Heart left ventricle (tissue), 16 donors: ENCODE data around the gene EMILIN2. TPM values are rescaled to one million over a fixed set of nuclear protein-coding genes. Genes with fewer than 3 reads are reported as not detected.
"Not testable (repeated sequence)": the region's sequence is repeated elsewhere in the genome, so short reads cannot be mapped to it uniquely, and the experiment has no call there.

Experiments
- ATAC-seq, 4 donors: fragments of 200-7000 bp; cut with Tn5 transposase; one replicate each; pipeline ENCODE4 v1.9.1; 2020 to 2022; ENCODE audit warnings: moderate library complexity in 4 of 4, mild to moderate bottlenecking in 3 of 4, moderate number of reproducible peaks in 1 of 4
- DNase-seq, 5 donors: peaks; one replicate each; pipeline ENCODE4 v3.0.0-alpha.2; 2020
- H3K27ac ChIP-seq, 12 donors: fragments of 200-600 bp; sonication (generic) in 4 of 12; one replicate each; pipeline versions ENCODE4 v1.5.0 to v1.8.0; 2016 to 2022; ENCODE audit warnings: mild to moderate bottlenecking in 2 of 12
- H3K27me3 ChIP-seq, 9 donors: fragments of 200-600 bp; sonication (generic) in 2 of 9; one replicate each; pipeline versions ENCODE4 v1.5.1 to v1.8.0; 2016 to 2022; ENCODE audit warnings: mild to moderate bottlenecking in 3 of 9
- H3K36me3 ChIP-seq, 9 donors: fragments of 200-600 bp; sonication (generic) in 2 of 9; one replicate each; pipeline versions ENCODE4 v1.5.0 to v1.8.0; 2018 to 2022; ENCODE audit warnings: mild to moderate bottlenecking in 2 of 9
- H3K4me1 ChIP-seq, 12 donors: fragments of 200-600 bp; sonication (generic) in 4 of 12; one replicate each; pipeline versions ENCODE4 v1.5.0 to v1.8.0; 2016 to 2022; ENCODE audit warnings: mild to moderate bottlenecking in 3 of 12
- H3K4me3 ChIP-seq, 12 donors: fragments of 200-600 bp; sonication (generic) in 4 of 12; one replicate each; pipeline versions ENCODE4 v1.5.0 to v1.8.0; 2017 to 2022; ENCODE audit warnings: mild to moderate bottlenecking in 9 of 12, moderate library complexity in 4 of 12
- H3K9me3 ChIP-seq, 12 donors: fragments of 200-600 bp; sonication (generic) in 4 of 12; one replicate each; pipeline versions ENCODE4 v1.5.0 to v1.8.0; 2016 to 2022; ENCODE audit warnings: mild to moderate bottlenecking in 1 of 12
- POLR2A ChIP-seq, 2 donors: fragments of 450-650 bp; IDR thresholded peaks; one replicate each; pipeline ENCODE4 v1.6.1; 2017; ENCODE audit warnings: antibody characterized with exemption in 2 of 2, mild to moderate bottlenecking in 2 of 2, moderate library complexity in 2 of 2
- whole genome bisulfite sequencing, 4 donors: extraction: QIAGEN DNeasy Blood & Tissue Kit in 2 of 4; methylation state at CpG; one replicate each; pipeline versions ENCODE4 v1.1.5 to v1.1.7; 2013 to 2018; 5-methylcytosine and 5-hydroxymethylcytosine counted together
- intact Hi-C, 10 donors: fragments of 100-400 bp; cut with DNase I; formaldehyde crosslinking; loops; one replicate each; pipeline versions ENCODE4 v1.11.1 to v1.14.2; 2022
- polyA plus RNA-seq, 2 donors: library from polyadenylated mRNA; stranded (reverse); fragments of 200-250 nt; gene quantifications; one replicate each; pipeline ENCODE4 v1.2.3, GENCODE V29; 2013
- total RNA-seq, 9 donors: library from RNA; depleted of rRNA in 2 of 9; stranded (reverse); fragments of >200 nt in 2 of 9; fragmentation: NEBNext Ultra II Directional in 3 of 9; extraction: Animal tissue kit (Norgen Biotek cat#: 25700) in 3 of 9; gene quantifications; one replicate each; pipeline versions ENCODE4 v1.1.0 to v1.2.4, GENCODE V29; 2016 to 2023
- TF ChIP-seq, protein P1 (sequence below), 12 donors: fragments of 200-600 bp; sonication (generic) in 4 of 12; IDR thresholded peaks; one replicate each; pipeline versions ENCODE4 v1.5.0 to v1.8.0; 2018 to 2022; ENCODE audit warnings: antibody characterized with exemption in 12 of 12, mild to moderate bottlenecking in 5 of 12
- donor health status: ischemic (EF 13 %, LVEDD 7.1; RV severe dilation, severe dysfunction).
- donor health status: healthy with polysubstance abuse.
- donor health status: DM: no; HTN: yes; CAD: no.
- donor health status: DM: no; HTN: no; CAD: no.
- donor health status: ischemic (EF 25% LVEDD 6.9; RV normal size, moderate dysfunction).
- donor health status: ischemic (EF 25% LVEDD 5.7; RV mildly dilated, moderate dysfunction).
- donor health status: healthy.
- donor health status: DM: yes; HTN: yes; CAD: no.
- donor health status: ischemic (EF 35%, LVEDD 5.7; RV mildly dilated, moderate dysfunction).
- donor health status: nonischemic (EF 11% LVEDD 7.7; RV severe dilation, severe dysfunction).
- donor health status: DM: yes; HTN: yes; CAD: no.
- donor health status: PGD.
- donor health status: ischemic (EF 29% LVEDD 5.4; RV normal size, mild dysfunction).
- donor health status: nonischemic (EF 23%, LVEDD 6.1; RV moderate dilation, normal function).

EMILIN2 gene
- total and polyA plus RNA-seq, 11 donors: 14.4 to 71.3 (median 22.6) TPM

GRCh38 chr18:2827061-2827460 is 19.7 kb upstream of the EMILIN2 start:
- WGBS, 4 donors: 85 to 92% (median 86%) methylated on average over 5 of the region's 5 CpGs
- no peak for TF ChIP-seq POLR2A (IDR thresholded peaks at IDR 0.05)
- TF ChIP-seq, protein P1, sequence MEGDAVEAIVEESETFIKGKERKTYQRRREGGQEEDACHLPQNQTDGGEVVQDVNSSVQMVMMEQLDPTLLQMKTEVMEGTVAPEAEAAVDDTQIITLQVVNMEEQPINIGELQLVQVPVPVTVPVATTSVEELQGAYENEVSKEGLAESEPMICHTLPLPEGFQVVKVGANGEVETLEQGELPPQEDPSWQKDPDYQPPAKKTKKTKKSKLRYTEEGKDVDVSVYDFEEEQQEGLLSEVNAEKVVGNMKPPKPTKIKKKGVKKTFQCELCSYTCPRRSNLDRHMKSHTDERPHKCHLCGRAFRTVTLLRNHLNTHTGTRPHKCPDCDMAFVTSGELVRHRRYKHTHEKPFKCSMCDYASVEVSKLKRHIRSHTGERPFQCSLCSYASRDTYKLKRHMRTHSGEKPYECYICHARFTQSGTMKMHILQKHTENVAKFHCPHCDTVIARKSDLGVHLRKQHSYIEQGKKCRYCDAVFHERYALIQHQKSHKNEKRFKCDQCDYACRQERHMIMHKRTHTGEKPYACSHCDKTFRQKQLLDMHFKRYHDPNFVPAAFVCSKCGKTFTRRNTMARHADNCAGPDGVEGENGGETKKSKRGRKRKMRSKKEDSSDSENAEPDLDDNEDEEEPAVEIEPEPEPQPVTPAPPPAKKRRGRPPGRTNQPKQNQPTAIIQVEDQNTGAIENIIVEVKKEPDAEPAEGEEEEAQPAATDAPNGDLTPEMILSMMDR (IDR thresholded peaks at IDR 0.05): no peak
- ATAC-seq: no peak
- peaks cover 0 to 6% (median 0%) of the 10 kb centered on the region in 12 donors for H3K9me3 ChIP-seq
- H3K4me1 ChIP-seq: peaks cover 0 to 8% (median 3%) of the 10 kb centered on the region in 12 donors
- no peaks in the 10 kb centered on the region for H3K27me3 ChIP-seq
- peak overlapping the region in 1 of 12 donors; percentile 21 for H3K27ac ChIP-seq
- no peak overlapping the region for H3K4me3 ChIP-seq
- no peak for DNase-seq
- intact Hi-C loops: no loop called here
- no peaks in the 10 kb centered on the region for H3K36me3 ChIP-seq

DNA sequence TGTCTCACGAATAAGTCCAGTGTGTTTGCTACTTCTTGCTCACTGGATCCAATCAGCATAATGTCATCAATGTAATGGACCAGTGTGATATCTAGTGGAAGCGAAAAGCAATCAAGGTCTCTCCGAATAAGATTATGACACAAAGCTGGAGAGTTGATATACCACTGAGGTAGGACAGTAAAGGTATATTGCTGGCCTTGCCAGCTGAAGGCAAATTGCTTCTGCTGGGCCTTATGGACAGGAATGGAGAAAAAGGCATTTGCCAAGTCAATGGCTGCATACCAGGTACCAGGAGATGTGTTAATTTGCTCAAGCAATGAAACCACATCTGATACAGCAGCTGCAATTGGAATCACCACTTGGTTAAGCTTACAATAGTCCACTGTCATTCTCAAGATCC is 10.7 kb upstream of the EMILIN2 start:
- H3K36me3 ChIP-seq, intact Hi-C loops, ATAC-seq, H3K4me3 ChIP-seq, H3K27me3 ChIP-seq, H3K4me1 ChIP-seq, H3K27ac ChIP-seq, DNase-seq, H3K9me3 ChIP-seq: not testable (repeated sequence)
- 94 to 99% (median 97%) methylated on average over 3 of the region's 3 CpGs for WGBS, 4 donors

DNA sequence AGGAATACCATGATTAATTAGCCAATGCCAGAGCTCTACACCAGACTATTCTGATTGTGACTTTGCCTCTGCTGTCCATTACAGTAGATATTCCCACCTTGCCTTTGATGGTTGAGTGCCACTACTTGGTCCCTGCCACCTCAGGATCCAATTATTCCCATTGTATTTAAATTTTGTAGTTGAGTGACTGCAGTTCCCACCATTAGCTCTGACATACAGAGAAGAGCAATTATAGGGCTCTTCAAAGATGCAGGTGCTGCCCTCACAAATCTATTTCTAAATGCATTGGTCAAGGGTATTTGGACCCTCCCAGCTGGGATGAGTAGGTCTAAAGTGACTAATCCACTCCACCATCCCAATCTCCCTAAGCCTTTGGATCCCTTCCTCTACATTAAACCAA is 9.5 kb upstream of the EMILIN2 start:
- not testable (repeated sequence) for DNase-seq

GRCh38 chr18:2839202-2839601 is 7.6 kb upstream of the EMILIN2 start:
- no peak overlapping the region for H3K4me3 ChIP-seq
- DNase-seq (no peak), ATAC-seq (no peak)
- no peak overlapping the region for H3K27ac ChIP-seq
- intact Hi-C loops: no loop called here
- H3K4me1 ChIP-seq: peaks cover 0 to 8% (median 0%) of the 10 kb centered on the region in 12 donors
- no peaks in the 10 kb centered on the region for H3K36me3 ChIP-seq
- TF ChIP-seq, protein P1 (IDR thresholded peaks at IDR 0.05): no peak
- TF ChIP-seq POLR2A (IDR thresholded peaks at IDR 0.05): no peak
- peaks cover 0 to 9% (median 0%) of the 10 kb centered on the region in 12 donors for H3K9me3 ChIP-seq
- 72 to 83% (median 81%) methylated on average over 8 of the region's 8 CpGs for WGBS, 4 donors
- peaks cover 0 to 6% (median 0%) of the 10 kb centered on the region in 9 donors for H3K27me3 ChIP-seq

More for the DNA sequence above, 9.5 kb upstream of the EMILIN2 start:
- H3K27me3 ChIP-seq, H3K4me1 ChIP-seq, ATAC-seq, H3K36me3 ChIP-seq, H3K4me3 ChIP-seq, H3K9me3 ChIP-seq, intact Hi-C loops, H3K27ac ChIP-seq: not testable (repeated sequence)

DNA sequence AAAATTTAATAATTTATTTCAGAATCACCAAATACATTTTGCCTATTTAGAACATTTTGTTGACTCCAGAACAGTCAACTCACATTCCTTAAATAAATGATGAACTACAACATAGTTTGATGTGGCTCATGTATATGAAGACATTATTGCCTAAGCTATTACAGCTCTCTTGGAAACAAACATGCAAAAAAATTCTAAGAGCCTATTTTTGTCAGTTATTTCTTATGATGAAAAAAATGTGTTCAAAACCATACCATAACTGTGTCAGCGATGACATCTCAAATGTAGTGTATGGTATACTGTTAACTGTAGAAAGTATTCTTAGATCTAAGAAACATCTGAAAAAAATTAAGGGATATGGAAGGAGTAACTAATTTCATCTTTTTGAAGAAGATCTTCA is 6.3 kb upstream of the EMILIN2 start:
- intact Hi-C loops: loop anchor here in 1 of 10 donors (10.0 kb wide), 1 partner anchor 54 kb away; no protein-coding TSS in a partner anchor
- H3K27ac ChIP-seq: no peak overlapping the region
- WGBS, 4 donors: 95 to 96% (median 95%) methylated on average over 1 of the region's 1 CpG
- peaks cover 0 to 9% (median 0%) of the 10 kb centered on the region in 12 donors for H3K9me3 ChIP-seq
- DNase-seq: no peak
- H3K36me3 ChIP-seq: no peaks in the 10 kb centered on the region
- TF ChIP-seq POLR2A (IDR thresholded peaks at IDR 0.05): no peak
- TF ChIP-seq, protein P1 (IDR thresholded peaks at IDR 0.05): no peak
- H3K27me3 ChIP-seq: peaks cover 0 to 18% (median 0%) of the 10 kb centered on the region in 9 donors
- peaks cover 0 to 19% (median 0%) of the 10 kb centered on the region in 12 donors for H3K4me1 ChIP-seq
- H3K4me3 ChIP-seq: no peak overlapping the region
- ATAC-seq: no peak
